Muscle layer of colon (tissue), 2 donors: ENCODE results near the gene EYS.
"Not testable (repeated sequence)": the region's sequence is repeated elsewhere in the genome, so short reads cannot be mapped to it uniquely, and the experiment has no call there.

Source experiments
- H3K27ac ChIP-seq: one replicate; pipeline ENCODE4 v1.7.0; 2013; ENCODE audit warnings: low read depth, mild to moderate bottlenecking, low read length, moderate library complexity
- H3K27me3 ChIP-seq, 2 donors: one replicate each; pipeline ENCODE4 v1.7.0; 2013; ENCODE audit warnings: low read length in 2 of 2, mild to moderate bottlenecking in 2 of 2; ENCODE audit not compliant: insufficient read depth in 2 of 2, control insufficient read depth in 1 of 2
- H3K36me3 ChIP-seq: one replicate; pipeline ENCODE4 v1.7.0; 2013; ENCODE audit warnings: mild to moderate bottlenecking, low read length; ENCODE audit not compliant: insufficient read depth
- H3K4me1 ChIP-seq: one replicate; pipeline ENCODE4 v1.7.0; 2013; ENCODE audit warnings: mild to moderate bottlenecking, low read length; ENCODE audit not compliant: insufficient read depth
- H3K4me3 ChIP-seq, 2 donors: one replicate each; pipeline ENCODE4 v1.7.0; 2013; ENCODE audit warnings: low read length in 2 of 2, low read depth in 1 of 2, mild to moderate bottlenecking in 1 of 2, moderate library complexity in 1 of 2
- H3K9ac ChIP-seq: one replicate; pipeline ENCODE4 v1.7.0; 2013; ENCODE audit warnings: low read length
- H3K9me3 ChIP-seq: one replicate; pipeline ENCODE4 v1.7.0; 2013; ENCODE audit warnings: mild to moderate bottlenecking, low read length
- donor health status: abdominal sarcoma.
- donor health status: Adenocarcinoma of cecum.

Gene EYS

GRCh38 chr6:63785006-63785405 lies 1922.0 kb downstream of the EYS start:
- H3K4me1 ChIP-seq, result no peaks in the 10 kb centered on the region
- H3K9me3 ChIP-seq, result no peaks in the 10 kb centered on the region
- no peak overlapping the region for H3K27ac ChIP-seq
- no peak overlapping the region for H3K9ac ChIP-seq
- no peak overlapping the region for H3K4me3 ChIP-seq
- no peaks in the 10 kb centered on the region for H3K36me3 ChIP-seq
- H3K27me3 ChIP-seq, result no peaks in the 10 kb centered on the region

GRCh38 chr6:63783096-63783495 lies 1923.9 kb downstream of the EYS start:
- Histone ChIP-seq H3K4me3 (no peak overlapping the region), H3K4me1 (no peaks in the 10 kb centered on the region), H3K36me3 (no peaks in the 10 kb centered on the region), H3K9me3 (no peaks in the 10 kb centered on the region), H3K27me3 (no peaks in the 10 kb centered on the region), H3K9ac (no peak overlapping the region), H3K27ac (no peak overlapping the region)

- no peaks in the 10 kb centered on the region for H3K27me3 ChIP-seq
- no peak overlapping the region for H3K27ac ChIP-seq
- H3K4me3 ChIP-seq, result no peak overlapping the region
- no peaks in the 10 kb centered on the region for H3K4me1 ChIP-seq
- no peak overlapping the region for H3K9ac ChIP-seq
- no peaks in the 10 kb centered on the region for H3K36me3 ChIP-seq
- H3K9me3 ChIP-seq, result no peaks in the 10 kb centered on the region
These were observed 1932.1 kb downstream of the EYS start for GRCh38 chr6:63774961-63775360.

- no peaks in the 10 kb centered on the region for H3K27me3 ChIP-seq
- no peaks in the 10 kb centered on the region for H3K9me3 ChIP-seq
- no peak overlapping the region for H3K4me3 ChIP-seq
- no peak overlapping the region for H3K27ac ChIP-seq
- no peaks in the 10 kb centered on the region for H3K36me3 ChIP-seq
- H3K9ac ChIP-seq, result no peak overlapping the region
- H3K4me1 ChIP-seq, result no peaks in the 10 kb centered on the region
These were observed 1933.8 kb downstream of the EYS start for GRCh38 chr6:63773200-63773599.

GRCh38 chr6:63765828-63766227 lies 1941.2 kb downstream of the EYS start:
- Histone ChIP-seq H3K9ac (no peak overlapping the region), H3K27me3 (no peaks in the 10 kb centered on the region), H3K36me3 (no peaks in the 10 kb centered on the region)

GRCh38 chr6:63764318-63764916 lies 1942.6 kb downstream of the EYS start:
- H3K9me3 ChIP-seq, result no peaks in the 10 kb centered on the region
- H3K4me1 ChIP-seq, result no peaks in the 10 kb centered on the region
- no peak overlapping the region for H3K9ac ChIP-seq
- no peak overlapping the region for H3K4me3 ChIP-seq
- H3K27ac ChIP-seq, result no peak overlapping the region
- H3K27me3 ChIP-seq, result no peaks in the 10 kb centered on the region
- H3K36me3 ChIP-seq, result no peaks in the 10 kb centered on the region

More at GRCh38 chr6:63765828-63766227, 1941.2 kb downstream of the EYS start:
- no peaks in the 10 kb centered on the region for H3K4me1 ChIP-seq
- H3K4me3 ChIP-seq, result no peak overlapping the region
- H3K27ac ChIP-seq, result no peak overlapping the region
- no peaks in the 10 kb centered on the region for H3K9me3 ChIP-seq

- no peak overlapping the region for H3K27ac ChIP-seq
- H3K36me3 ChIP-seq, result no peaks in the 10 kb centered on the region
These were observed 1946.8 kb downstream of the EYS start for GRCh38 chr6:63760199-63760598.

GRCh38 chr6:63759605-63760105 lies 1947.4 kb downstream of the EYS start:
- Histone ChIP-seq H3K4me1 (no peaks in the 10 kb centered on the region), H3K9ac (no peak overlapping the region), H3K36me3 (no peaks in the 10 kb centered on the region), H3K9me3 (no peaks in the 10 kb centered on the region), H3K4me3 (no peak overlapping the region), H3K27ac (no peak overlapping the region), H3K27me3 (no peaks in the 10 kb centered on the region)

More at GRCh38 chr6:63760199-63760598, 1946.8 kb downstream of the EYS start:
- H3K4me3 ChIP-seq, result no peak overlapping the region
- no peak overlapping the region for H3K9ac ChIP-seq
- no peaks in the 10 kb centered on the region for H3K9me3 ChIP-seq
- H3K27me3 ChIP-seq, result no peaks in the 10 kb centered on the region
- H3K4me1 ChIP-seq, result no peaks in the 10 kb centered on the region

- H3K9ac ChIP-seq, result no peak overlapping the region
- no peaks in the 10 kb centered on the region for H3K9me3 ChIP-seq
- H3K36me3 ChIP-seq, result no peaks in the 10 kb centered on the region
- no peak overlapping the region for H3K27ac ChIP-seq
- no peak overlapping the region for H3K4me3 ChIP-seq
- H3K4me1 ChIP-seq, result no peaks in the 10 kb centered on the region
- H3K27me3 ChIP-seq, result no peaks in the 10 kb centered on the region
These were observed 1949.2 kb downstream of the EYS start for GRCh38 chr6:63757826-63758225.

- not testable (repeated sequence) for H3K9ac ChIP-seq, H3K9me3 ChIP-seq, H3K27me3 ChIP-seq, H3K27ac ChIP-seq, H3K4me1 ChIP-seq, H3K4me3 ChIP-seq, H3K36me3 ChIP-seq
These were observed 1949.8 kb downstream of the EYS start for GRCh38 chr6:63757275-63757674.

GRCh38 chr6:63750400-63750799 lies 1956.6 kb downstream of the EYS start:
- no peak overlapping the region for H3K4me3 ChIP-seq
- no peak overlapping the region for H3K9ac ChIP-seq
- no peaks in the 10 kb centered on the region for H3K36me3 ChIP-seq
- no peaks in the 10 kb centered on the region for H3K27me3 ChIP-seq
- no peaks in the 10 kb centered on the region for H3K4me1 ChIP-seq
- H3K27ac ChIP-seq, result no peak overlapping the region
- H3K9me3 ChIP-seq, result no peaks in the 10 kb centered on the region

- Histone ChIP-seq H3K9me3 (no peaks in the 10 kb centered on the region), H3K4me1 (no peaks in the 10 kb centered on the region), H3K27ac (no peak overlapping the region), H3K9ac (no peak overlapping the region), H3K36me3 (no peaks in the 10 kb centered on the region), H3K27me3 (no peaks in the 10 kb centered on the region), H3K4me3 (no peak overlapping the region)
These were observed 1961.2 kb downstream of the EYS start for GRCh38 chr6:63745784-63746183.
